Measurements from ENCODE around the gene PHF19.

The PHF19 gene

GRCh38 chr9:120846906-120847305 lies 30.1 kb downstream of the PHF19 start:
- TF ChIP-seq CTCF (IDR thresholded peaks at IDR 0.05; ENCODE audit: low read depth, low read length, poor library complexity, severe bottlenecking): no peak
- no peak for TF ChIP-seq EZH2phosphoT487 (IDR thresholded peaks at IDR 0.05; ENCODE audit: borderline replicate concordance, low read length)
- Histone ChIP-seq H3K27ac (ENCODE audit: low read depth, low read length) (no peak overlapping the region), H3K27me3 (ENCODE audit: control insufficient read depth, low read length) (no peaks in the 10 kb centered on the region), H4K20me1 (ENCODE audit: control insufficient read depth, insufficient read depth, low read depth, low read length) (no peaks in the 10 kb centered on the region), H3K79me2 (ENCODE audit: control insufficient read depth, low read length) (peaks cover 30% of the 10 kb centered on the region), H3K9me2 (replicated peaks; ENCODE audit: control insufficient read depth, low read length) (no peaks in the 10 kb centered on the region), H3K4me2 (ENCODE audit: low read length) (no peak overlapping the region), H3K4me1 (ENCODE audit: control insufficient read depth, low read length) (peaks cover 23% of the 10 kb centered on the region), H3F3A (ENCODE audit: control insufficient read depth, insufficient read depth) (peaks cover 5% of the 10 kb centered on the region; the same call in 1 of the 2 replicates), H3K36me3 (ENCODE audit: control insufficient read depth, low read length) (peaks cover 20% of the 10 kb centered on the region), H3K4me3 (ENCODE audit: low read length) (no peak overlapping the region), H3K9me3 (ENCODE audit: control insufficient read depth, insufficient read depth, low read length) (no peaks in the 10 kb centered on the region)

- Histone ChIP-seq H3K4me1 (ENCODE audit: control insufficient read depth, low read length) (peaks cover 29% of the 10 kb centered on the region), H3K9me2 (replicated peaks; ENCODE audit: control insufficient read depth, low read length) (no peaks in the 10 kb centered on the region)
- TF ChIP-seq CTCF (IDR thresholded peaks at IDR 0.05; ENCODE audit: low read depth, low read length, poor library complexity, severe bottlenecking): no peak
- TF ChIP-seq EZH2phosphoT487 (IDR thresholded peaks at IDR 0.05; ENCODE audit: borderline replicate concordance, low read length): no peak
Measured at GRCh38 chr9:120846251-120846889, 30.6 kb downstream of the PHF19 start.

GRCh38 chr9:120845255-120845654 lies 31.7 kb downstream of the PHF19 start:
- Histone ChIP-seq H3K9me3 (ENCODE audit: control insufficient read depth, insufficient read depth, low read length) (no peaks in the 10 kb centered on the region), H3K4me3 (ENCODE audit: low read length) (no peak overlapping the region), H3K4me2 (ENCODE audit: low read length) (no peak overlapping the region), H4K20me1 (ENCODE audit: control insufficient read depth, insufficient read depth, low read depth, low read length) (no peaks in the 10 kb centered on the region), H3K27me3 (ENCODE audit: control insufficient read depth, low read length) (no peaks in the 10 kb centered on the region), H3K9me2 (replicated peaks; ENCODE audit: control insufficient read depth, low read length) (no peaks in the 10 kb centered on the region), H3K4me1 (ENCODE audit: control insufficient read depth, low read length) (peaks cover 33% of the 10 kb centered on the region), H3K79me2 (ENCODE audit: control insufficient read depth, low read length) (peaks cover 42% of the 10 kb centered on the region), H3F3A (ENCODE audit: control insufficient read depth, insufficient read depth) (peaks cover 5% of the 10 kb centered on the region; the same call in 1 of the 2 replicates), H3K36me3 (ENCODE audit: control insufficient read depth, low read length) (peaks cover 23% of the 10 kb centered on the region), H3K27ac (ENCODE audit: low read depth, low read length) (no peak overlapping the region)
- TF ChIP-seq CTCF (IDR thresholded peaks at IDR 0.05; ENCODE audit: low read depth, low read length, poor library complexity, severe bottlenecking) (no peak), EZH2phosphoT487 (IDR thresholded peaks at IDR 0.05; ENCODE audit: borderline replicate concordance, low read length) (no peak)

More at GRCh38 chr9:120846251-120846889, 30.6 kb downstream of the PHF19 start:
- Histone ChIP-seq H3K27ac (ENCODE audit: low read depth, low read length) (no peak overlapping the region), H3K4me3 (ENCODE audit: low read length) (no peak overlapping the region), H3K27me3 (ENCODE audit: control insufficient read depth, low read length) (no peaks in the 10 kb centered on the region), H3F3A (ENCODE audit: control insufficient read depth, insufficient read depth) (peaks cover 5% of the 10 kb centered on the region; the same call in 1 of the 2 replicates), H3K9me3 (ENCODE audit: control insufficient read depth, insufficient read depth, low read length) (no peaks in the 10 kb centered on the region), H3K36me3 (ENCODE audit: control insufficient read depth, low read length) (peaks cover 18% of the 10 kb centered on the region), H4K20me1 (ENCODE audit: control insufficient read depth, insufficient read depth, low read depth, low read length) (no peaks in the 10 kb centered on the region), H3K4me2 (ENCODE audit: low read length) (no peak overlapping the region), H3K79me2 (ENCODE audit: control insufficient read depth, low read length) (peaks cover 35% of the 10 kb centered on the region)

All from DOHH2 (cell line).